Astrocyte (in vitro differentiated cells and primary cell): ENCODE measurements around the gene TEAD1.

Experiments
- CTCF ChIP-seq: IDR thresholded peaks from 2 replicates; pipeline ENCODE4 v1.5.1; 2011; ENCODE audit warnings: low read depth, mild to moderate bottlenecking, inconsistent platforms, low read length, moderate library complexity; ENCODE audit not compliant: insufficient read depth
- EZH2 ChIP-seq: IDR thresholded peaks from 2 replicates; pipeline ENCODE4 v1.6.1; 2012; ENCODE audit warnings: mild to moderate bottlenecking, low read length, inconsistent platforms; ENCODE audit not compliant: insufficient read depth

- TF ChIP-seq CTCF (no peak), EZH2 (no peak)
Measured at GRCh38 chr11:12728417-12728816, 54.2 kb downstream of the TEAD1 start.
